Tibial nerve (tissue), 3 donors: Measurements from ENCODE around the gene OPN1SW.

Experiments
- EP300 ChIP-seq, 2 donors: sonication (generic); formaldehyde crosslinking; IDR thresholded peaks; one replicate each; pipeline ENCODE4 v1.6.1; 2017; ENCODE audit warnings: antibody characterized with exemption in 2 of 2, mild to moderate bottlenecking in 1 of 2
- POLR2A ChIP-seq, 2 donors: fragments of 450-650 bp; IDR thresholded peaks; one replicate each; pipeline ENCODE4 v1.6.1; 2017; ENCODE audit warnings: antibody characterized with exemption in 2 of 2, mild to moderate bottlenecking in 2 of 2, moderate library complexity in 2 of 2

GRCh38 chr7:128785738-128786137 lies 10.1 kb upstream of the OPN1SW start:
- TF ChIP-seq POLR2A (IDR thresholded peaks at IDR 0.05) (no peak), EP300 (IDR thresholded peaks at IDR 0.05) (no peak)
